ENCODE data around the gene TSPEAR. TPM values are rescaled to one million over a fixed set of nuclear protein-coding genes. Genes with fewer than 3 reads are reported as not detected.

The TSPEAR gene
- total and polyA plus RNA-seq, 7 experiments from 2014 or later: 0.07 TPM; not detected in 6

DNA sequence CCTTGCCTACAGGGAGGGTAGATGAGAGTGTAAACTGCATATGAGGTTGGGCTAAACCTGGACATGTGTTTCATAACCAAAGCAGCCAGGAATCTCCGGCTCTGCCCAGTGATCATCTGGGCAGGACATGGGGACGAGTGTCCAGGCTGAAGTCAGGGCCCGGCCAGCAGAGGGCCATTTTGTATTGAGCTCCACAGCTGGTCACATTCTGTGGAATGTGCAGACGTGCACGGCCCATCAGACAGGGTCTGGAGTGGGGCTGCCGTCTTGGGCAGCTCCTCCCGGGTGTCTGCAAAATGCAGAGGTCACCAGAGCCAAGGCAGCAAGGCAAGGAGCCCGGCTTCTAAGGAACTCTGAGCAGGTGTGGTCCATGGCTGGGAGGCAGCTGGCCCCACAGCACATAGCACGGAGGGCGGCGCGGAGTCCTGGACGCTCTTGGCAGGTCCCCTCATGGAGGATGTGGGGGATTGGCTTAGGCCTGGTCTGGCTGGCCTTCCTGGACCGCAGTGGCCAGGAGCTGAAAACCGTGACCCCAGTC, 249.8 kb downstream of the TSPEAR start:
- peaks cover 0 to 4% (median 0%) of the 10 kb centered on the region in 5 donors for H3K36me3 Mint-ChIP-seq
- H3K27ac Mint-ChIP-seq: no peak overlapping the region
- H3K4me1 Mint-ChIP-seq: peaks cover 0 to 5% (median 0%) of the 10 kb centered on the region in 7 donors
- H3K27me3 Mint-ChIP-seq: no peaks in the 10 kb centered on the region
- H3K4me1 ChIP-seq (ENCODE audit: control insufficient read depth in 2 of 2, insufficient read depth in 2 of 2, low read length in 2 of 2): no peaks in the 10 kb centered on the region
- H3K4me3 Mint-ChIP-seq: no peak overlapping the region
- no peaks in the 10 kb centered on the region for H3K9me3 Mint-ChIP-seq
- intact Hi-C loops (cut with micrococcal nuclease): no loop called here
- ChIA-PET POLR2A (no interaction called here), CTCF (no interaction called here)
- ATAC-seq (no peak), DNase-seq (no peak)
- no peaks in the 10 kb centered on the region for H3K27me3 ChIP-seq (ENCODE audit: control insufficient read depth in 2 of 2, insufficient read depth in 2 of 2, low read length in 2 of 2)
- no peak overlapping the region for H3K27ac ChIP-seq (ENCODE audit: low read depth, low read length)
- H3K36me3 ChIP-seq (ENCODE audit: control insufficient read depth in 2 of 3, insufficient read depth in 3 of 3, low read length in 3 of 3): no peaks in the 10 kb centered on the region
- no peaks in the 10 kb centered on the region for H3K9me3 ChIP-seq (ENCODE audit: control insufficient read depth in 2 of 3, low read length in 3 of 3)
- no peak overlapping the region for H3K4me3 ChIP-seq (ENCODE audit: low read length)

DNA sequence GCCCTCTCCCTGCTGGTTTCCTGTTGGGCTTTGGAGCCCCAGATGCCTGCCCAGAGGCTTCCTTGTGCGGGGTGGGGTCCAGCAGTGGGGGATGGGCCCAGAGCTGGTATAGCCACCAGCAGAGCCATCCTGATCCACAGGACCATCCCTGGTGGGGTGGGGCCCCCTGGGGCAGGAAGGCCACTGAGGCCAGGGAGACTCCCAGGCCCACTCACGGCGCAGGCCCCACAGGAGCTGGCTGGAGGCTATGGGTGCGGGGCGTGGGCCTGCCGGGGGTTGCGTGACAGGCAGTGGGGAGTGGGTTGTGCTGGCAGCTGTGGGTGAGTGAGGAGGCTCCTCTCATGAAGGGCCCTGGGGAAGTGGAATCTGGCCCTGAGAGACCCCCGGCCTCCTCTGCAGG, 250.4 kb downstream of the TSPEAR start:
- Histone ChIP-seq H3K27ac (ENCODE audit: low read depth, low read length) (no peak overlapping the region), H3K4me1 (ENCODE audit: control insufficient read depth in 2 of 2, insufficient read depth in 2 of 2, low read length in 2 of 2) (peaks cover 0 to 4% of the 10 kb centered on the region in 2 donors), H3K36me3 (ENCODE audit: control insufficient read depth in 2 of 3, insufficient read depth in 3 of 3, low read length in 3 of 3) (no peaks in the 10 kb centered on the region), H3K27me3 (ENCODE audit: control insufficient read depth in 2 of 2, insufficient read depth in 2 of 2, low read length in 2 of 2) (no peaks in the 10 kb centered on the region), H3K9me3 (ENCODE audit: control insufficient read depth in 2 of 3, low read length in 3 of 3) (no peaks in the 10 kb centered on the region), H3K4me3 (ENCODE audit: low read length) (no peak overlapping the region)
- CTCF ChIA-PET: interaction anchor here (1.0 to 1.5 kb wide), 2 partner anchors 9 to 587 kb away, joined by 3 read pairs; no protein-coding TSS in a partner anchor
- Mint-ChIP-seq H3K4me3 (no peak overlapping the region), H3K27ac (no peak overlapping the region), H3K4me1 (peaks cover 0 to 7% (median 0%) of the 10 kb centered on the region in 7 donors), H3K36me3 (peaks cover 0 to 4% (median 0%) of the 10 kb centered on the region in 5 donors), H3K9me3 (no peaks in the 10 kb centered on the region), H3K27me3 (no peaks in the 10 kb centered on the region)
- POLR2A ChIA-PET: no interaction called here
- ATAC-seq (no peak), DNase-seq (no peak)
- intact Hi-C loops (cut with micrococcal nuclease): no loop called here

DNA sequence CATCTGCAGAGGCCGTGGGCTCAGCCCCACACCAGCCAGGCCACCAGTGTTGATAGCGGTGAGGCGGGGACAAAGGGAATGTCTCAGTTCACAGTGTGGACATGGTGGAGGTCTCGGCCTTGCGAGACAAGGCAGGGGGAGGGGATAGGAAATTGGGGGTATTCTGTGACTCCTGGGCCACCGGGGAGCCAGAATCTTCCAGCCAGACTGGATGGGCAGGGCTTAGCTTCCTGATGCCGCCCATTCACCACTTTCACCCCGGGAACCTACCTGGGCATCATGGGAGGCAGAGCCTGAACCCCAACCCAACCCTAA, 251.0 kb downstream of the TSPEAR start:
- no peaks in the 10 kb centered on the region for H3K27me3 Mint-ChIP-seq
- POLR2A ChIA-PET: no interaction called here
- intact Hi-C loops (cut with micrococcal nuclease): no loop called here
- no peaks in the 10 kb centered on the region for H3K27me3 ChIP-seq (ENCODE audit: control insufficient read depth in 2 of 2, insufficient read depth in 2 of 2, low read length in 2 of 2)
- peaks cover 0 to 6% of the 10 kb centered on the region in 2 donors for H3K4me1 ChIP-seq (ENCODE audit: control insufficient read depth in 2 of 2, insufficient read depth in 2 of 2, low read length in 2 of 2)
- peaks cover 0 to 4% (median 0%) of the 10 kb centered on the region in 5 donors for H3K36me3 Mint-ChIP-seq
- DNase-seq: no peak
- CTCF ChIA-PET: interaction anchor here (1.0 to 1.5 kb wide), 2 partner anchors 9 to 588 kb away, joined by 3 read pairs; no protein-coding TSS in a partner anchor
- H3K9me3 Mint-ChIP-seq: no peaks in the 10 kb centered on the region
- H3K9me3 ChIP-seq (ENCODE audit: control insufficient read depth in 2 of 3, low read length in 3 of 3): no peaks in the 10 kb centered on the region
- no peaks in the 10 kb centered on the region for H3K36me3 ChIP-seq (ENCODE audit: control insufficient read depth in 2 of 3, insufficient read depth in 3 of 3, low read length in 3 of 3)
- H3K27ac ChIP-seq (ENCODE audit: low read depth, low read length): no peak overlapping the region
- ATAC-seq: no peak
- H3K4me3 Mint-ChIP-seq: no peak overlapping the region
- H3K4me3 ChIP-seq (ENCODE audit: low read length): no peak overlapping the region
- peaks cover 0 to 7% (median 3%) of the 10 kb centered on the region in 7 donors for H3K4me1 Mint-ChIP-seq
- H3K27ac Mint-ChIP-seq: no peak overlapping the region

DNA sequence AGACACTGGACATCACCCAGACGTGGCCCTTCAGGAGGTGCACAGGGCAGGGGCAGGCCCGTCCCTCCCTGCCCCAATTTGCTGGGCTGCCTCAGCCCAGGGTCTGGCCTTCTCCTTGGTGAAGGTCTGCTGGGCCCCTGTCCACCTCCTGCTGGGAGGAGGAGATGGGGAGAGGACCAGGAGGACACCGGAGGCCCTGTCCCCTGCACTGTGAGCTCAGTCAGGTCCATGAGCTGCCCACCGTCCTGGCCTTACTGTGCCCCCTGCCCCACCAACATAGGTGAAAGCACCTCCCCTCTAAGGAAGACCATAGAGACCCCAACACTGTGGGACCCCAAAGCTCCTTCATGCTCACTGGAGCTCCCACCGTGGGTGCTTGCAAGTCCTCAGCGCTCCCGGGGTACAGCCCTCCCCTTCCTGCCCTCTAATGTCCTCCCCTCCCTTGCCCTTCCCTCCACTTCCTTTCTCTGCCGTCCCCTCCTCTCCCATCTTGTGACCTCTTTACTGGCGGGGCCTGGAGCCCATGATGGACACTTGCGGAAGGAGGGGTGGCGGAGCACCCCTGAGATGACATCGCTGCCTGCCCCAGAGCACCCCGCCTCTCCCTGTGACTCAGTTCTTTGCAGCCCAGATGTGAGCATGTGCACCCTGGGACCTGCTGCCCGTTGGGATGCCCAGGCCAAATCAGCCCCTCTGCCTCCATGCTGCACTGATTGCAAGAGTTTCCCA, 251.5 kb downstream of the TSPEAR start:
- no peaks in the 10 kb centered on the region for H3K27me3 ChIP-seq (ENCODE audit: control insufficient read depth in 2 of 2, insufficient read depth in 2 of 2, low read length in 2 of 2)
- no peaks in the 10 kb centered on the region for H3K36me3 ChIP-seq (ENCODE audit: control insufficient read depth in 2 of 3, insufficient read depth in 3 of 3, low read length in 3 of 3)
- H3K9me3 Mint-ChIP-seq: no peaks in the 10 kb centered on the region
- no peaks in the 10 kb centered on the region for H3K27me3 Mint-ChIP-seq
- H3K4me3 ChIP-seq (ENCODE audit: low read length): no peak overlapping the region
- H3K4me3 Mint-ChIP-seq: no peak overlapping the region
- no peak for ATAC-seq
- H3K27ac ChIP-seq (ENCODE audit: low read depth, low read length): no peak overlapping the region
- CTCF ChIA-PET: interaction anchor here (1.0 to 1.5 kb wide), 2 partner anchors 8 to 588 kb away, joined by 3 read pairs; no protein-coding TSS in a partner anchor
- H3K36me3 Mint-ChIP-seq: peaks cover 0 to 4% (median 0%) of the 10 kb centered on the region in 5 donors
- intact Hi-C loops (cut with micrococcal nuclease): loop anchor here (5.0 kb wide), 2 partner anchors 158 to 1488 kb away; partner anchors contain the start of genes PFKL (in 1 of the 2) and PKNOX1 (in 1 of the 2)
- peak overlapping the region in 1 of 9 donors; percentile 60 for H3K27ac Mint-ChIP-seq
- peaks cover 0 to 7% (median 3%) of the 10 kb centered on the region in 7 donors for H3K4me1 Mint-ChIP-seq
- DNase-seq: no peak
- H3K4me1 ChIP-seq (ENCODE audit: control insufficient read depth in 2 of 2, insufficient read depth in 2 of 2, low read length in 2 of 2): peaks cover 0 to 6% of the 10 kb centered on the region in 2 donors
- POLR2A ChIA-PET: no interaction called here
- H3K9me3 ChIP-seq (ENCODE audit: control insufficient read depth in 2 of 3, low read length in 3 of 3): no peaks in the 10 kb centered on the region

DNA sequence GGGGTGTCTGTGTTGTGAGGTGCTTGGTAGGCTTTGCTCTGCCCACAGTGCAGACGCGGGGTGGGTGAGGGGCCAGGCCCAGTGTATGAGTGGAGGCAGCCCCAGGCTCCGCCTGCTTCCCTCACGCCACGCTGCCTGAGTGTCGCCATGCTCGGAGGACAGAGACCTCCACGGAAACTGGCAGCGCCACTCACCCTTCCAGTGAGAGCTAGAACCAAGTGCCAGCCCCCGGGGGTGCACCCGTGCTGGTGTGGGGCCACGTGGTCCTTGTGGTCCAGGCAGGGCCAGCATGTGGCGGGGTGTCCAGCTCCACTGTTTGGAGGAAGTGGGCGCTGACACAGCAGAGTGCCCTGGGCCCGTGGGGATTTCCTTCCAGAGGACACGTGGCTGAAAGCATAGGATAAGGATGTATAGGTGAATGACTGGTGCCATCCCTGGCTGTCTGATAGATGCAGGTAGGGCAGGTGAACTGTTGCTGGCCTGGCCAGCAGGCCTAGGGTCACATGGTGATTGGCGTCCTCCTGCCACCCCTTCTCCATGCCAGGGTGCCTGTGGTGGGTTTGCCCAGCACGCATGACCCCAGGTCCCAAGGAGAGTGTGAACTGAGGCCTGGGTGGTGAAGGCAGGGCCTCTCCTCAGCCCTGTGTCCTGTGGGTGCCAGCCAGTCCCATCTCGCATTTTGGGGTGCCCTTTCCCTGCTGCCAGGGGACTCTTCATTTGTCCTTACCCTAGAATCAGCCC, 252.2 kb downstream of the TSPEAR start:
- Mint-ChIP-seq H3K36me3 (peaks cover 0 to 4% (median 0%) of the 10 kb centered on the region in 5 donors), H3K4me1 (peaks cover 0 to 10% (median 7%) of the 10 kb centered on the region in 7 donors), H3K27me3 (peaks cover 0 to 5% (median 0%) of the 10 kb centered on the region in 5 donors), H3K27ac (no peak overlapping the region), H3K4me3 (no peak overlapping the region), H3K9me3 (peaks cover 0 to 4% (median 0%) of the 10 kb centered on the region in 11 donors)
- DNase-seq (no peak), ATAC-seq (no peak)
- CTCF ChIA-PET: interaction anchor here (1.5 kb wide), 1 partner anchor 8 kb away, joined by 3 read pairs; no protein-coding TSS in a partner anchor
- Histone ChIP-seq H3K4me3 (ENCODE audit: low read length) (no peak overlapping the region), H3K9me3 (ENCODE audit: control insufficient read depth in 2 of 3, low read length in 3 of 3) (no peaks in the 10 kb centered on the region), H3K4me1 (ENCODE audit: control insufficient read depth in 2 of 2, insufficient read depth in 2 of 2, low read length in 2 of 2) (peaks cover 0 to 6% of the 10 kb centered on the region in 2 donors), H3K36me3 (ENCODE audit: control insufficient read depth in 2 of 3, insufficient read depth in 3 of 3, low read length in 3 of 3) (no peaks in the 10 kb centered on the region), H3K27me3 (ENCODE audit: control insufficient read depth in 2 of 2, insufficient read depth in 2 of 2, low read length in 2 of 2) (no peaks in the 10 kb centered on the region), H3K27ac (ENCODE audit: low read depth, low read length) (no peak overlapping the region)
- POLR2A ChIA-PET: no interaction called here
- intact Hi-C loops (cut with micrococcal nuclease): loop anchor here (5.0 kb wide), 2 partner anchors 157 to 1487 kb away; partner anchors contain the start of genes PFKL (in 1 of the 2) and PKNOX1 (in 1 of the 2)

DNA sequence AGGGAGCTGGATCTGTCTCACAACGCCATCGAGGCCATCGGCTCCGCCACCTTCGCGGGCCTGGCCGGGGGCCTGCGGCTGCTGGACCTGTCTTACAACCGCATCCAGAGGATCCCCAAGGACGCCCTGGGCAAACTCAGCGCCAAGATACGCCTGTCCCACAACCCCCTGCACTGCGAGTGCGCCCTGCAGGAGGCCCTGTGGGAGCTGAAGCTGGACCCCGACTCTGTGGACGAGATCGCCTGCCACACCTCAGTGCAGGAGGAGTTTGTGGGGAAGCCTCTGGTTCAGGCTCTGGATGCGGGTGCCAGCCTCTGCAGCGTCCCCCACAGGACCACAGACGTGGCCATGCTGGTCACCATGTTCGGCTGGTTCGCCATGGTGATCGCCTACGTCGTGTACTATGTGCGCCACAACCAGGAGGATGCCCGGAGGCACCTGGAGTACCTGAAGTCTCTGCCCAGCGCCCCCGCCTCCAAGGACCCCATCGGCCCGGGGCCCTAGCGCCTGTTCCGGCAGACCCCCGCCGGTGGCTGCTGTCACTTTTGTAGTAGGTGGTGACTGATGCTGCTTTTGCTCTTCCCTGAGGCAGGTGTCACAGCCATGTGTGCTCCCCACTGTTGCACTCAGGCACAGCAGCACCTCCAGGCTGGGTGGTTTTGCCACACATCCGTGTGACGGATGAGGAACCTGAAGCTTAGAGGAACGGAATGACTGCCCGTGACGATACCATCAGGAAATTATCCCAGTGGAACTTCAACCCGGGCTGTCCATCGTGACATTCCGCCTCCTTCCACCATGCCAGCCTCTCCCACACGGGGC, 254.2 kb downstream of the TSPEAR start:
- H3K27me3 ChIP-seq (ENCODE audit: control insufficient read depth in 2 of 2, insufficient read depth in 2 of 2, low read length in 2 of 2): no peaks in the 10 kb centered on the region
- H3K27me3 Mint-ChIP-seq: peaks cover 0 to 24% (median 0%) of the 10 kb centered on the region in 5 donors
- peak overlapping the region in 2 of 9 donors; percentile 36 to 65 for H3K27ac Mint-ChIP-seq
- intact Hi-C loops (cut with micrococcal nuclease): loop anchor here (5.0 kb wide), 2 partner anchors 155 to 1485 kb away; partner anchors contain the start of genes PFKL (in 1 of the 2) and PKNOX1 (in 1 of the 2)
- no peak overlapping the region for H3K4me3 ChIP-seq (ENCODE audit: low read length)
- peak overlapping the region in 8 of 10 donors; percentile 38 to 81 (median 58) for H3K4me3 Mint-ChIP-seq
- H3K36me3 Mint-ChIP-seq: peaks cover 0 to 3% (median 0%) of the 10 kb centered on the region in 5 donors
- peaks cover 0 to 10% (median 7%) of the 10 kb centered on the region in 7 donors for H3K4me1 Mint-ChIP-seq
- no peak overlapping the region for H3K27ac ChIP-seq (ENCODE audit: low read depth, low read length)
- peaks cover 0 to 13% (median 4%) of the 10 kb centered on the region in 11 donors for H3K9me3 Mint-ChIP-seq
- ATAC-seq (no peak), DNase-seq (no peak)
- H3K36me3 ChIP-seq (ENCODE audit: control insufficient read depth in 2 of 3, insufficient read depth in 3 of 3, low read length in 3 of 3): no peaks in the 10 kb centered on the region
- H3K4me1 ChIP-seq (ENCODE audit: control insufficient read depth in 2 of 2, insufficient read depth in 2 of 2, low read length in 2 of 2): peaks cover 0 to 6% of the 10 kb centered on the region in 2 donors
- ChIA-PET CTCF (no interaction called here), POLR2A (no interaction called here)
- H3K9me3 ChIP-seq (ENCODE audit: control insufficient read depth in 2 of 3, low read length in 3 of 3): no peaks in the 10 kb centered on the region
